ENCODE measurements around the gene FOXN1. TPM values are rescaled to one million over a fixed set of nuclear protein-coding genes. Genes with fewer than 3 reads are reported as not detected.

Gene FOXN1, protein sequence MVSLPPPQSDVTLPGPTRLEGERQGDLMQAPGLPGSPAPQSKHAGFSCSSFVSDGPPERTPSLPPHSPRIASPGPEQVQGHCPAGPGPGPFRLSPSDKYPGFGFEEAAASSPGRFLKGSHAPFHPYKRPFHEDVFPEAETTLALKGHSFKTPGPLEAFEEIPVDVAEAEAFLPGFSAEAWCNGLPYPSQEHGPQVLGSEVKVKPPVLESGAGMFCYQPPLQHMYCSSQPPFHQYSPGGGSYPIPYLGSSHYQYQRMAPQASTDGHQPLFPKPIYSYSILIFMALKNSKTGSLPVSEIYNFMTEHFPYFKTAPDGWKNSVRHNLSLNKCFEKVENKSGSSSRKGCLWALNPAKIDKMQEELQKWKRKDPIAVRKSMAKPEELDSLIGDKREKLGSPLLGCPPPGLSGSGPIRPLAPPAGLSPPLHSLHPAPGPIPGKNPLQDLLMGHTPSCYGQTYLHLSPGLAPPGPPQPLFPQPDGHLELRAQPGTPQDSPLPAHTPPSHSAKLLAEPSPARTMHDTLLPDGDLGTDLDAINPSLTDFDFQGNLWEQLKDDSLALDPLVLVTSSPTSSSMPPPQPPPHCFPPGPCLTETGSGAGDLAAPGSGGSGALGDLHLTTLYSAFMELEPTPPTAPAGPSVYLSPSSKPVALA
- total RNA-seq: 0.04 and 0.08 TPM in 2 replicates

DNA sequence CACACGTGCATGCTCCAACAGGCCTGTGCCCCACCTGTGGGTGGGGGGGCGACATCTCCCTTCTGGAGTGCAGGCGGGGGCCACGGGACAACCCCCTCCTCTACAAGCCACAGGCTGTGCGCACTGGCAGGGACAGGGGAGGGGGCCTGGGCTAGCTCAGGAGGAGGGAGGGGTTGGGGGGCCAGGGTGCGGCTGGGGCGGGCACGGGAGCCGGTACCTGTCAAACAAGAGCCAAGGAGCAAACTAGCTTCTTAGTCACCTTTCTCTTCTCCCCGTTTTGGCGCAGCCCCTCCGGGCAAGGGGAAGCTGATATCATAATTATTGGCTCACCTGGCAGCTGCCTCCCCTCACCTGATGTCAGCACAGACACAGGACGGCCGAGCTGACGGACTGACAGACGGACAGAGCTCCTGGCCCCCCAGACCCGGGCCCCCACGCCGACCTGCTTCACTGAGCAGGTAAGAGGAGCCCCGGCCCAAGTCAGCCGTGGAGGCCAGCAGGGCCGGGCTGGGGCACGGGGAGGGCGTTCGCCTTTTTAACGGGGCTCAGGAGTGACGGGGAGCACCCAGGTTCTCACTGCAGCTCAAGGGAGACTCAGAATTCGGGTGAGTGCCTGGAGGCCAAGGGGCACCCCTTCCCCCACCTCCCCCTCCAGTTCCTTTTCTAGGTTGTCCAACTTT lies at the start of gene FOXN1:
Gene FOXN1, plus strand, starts transcription at position 363 of the 680 bp plus-strand sequence. CDS start 17,622 bp downstream, outside the sequence.

DNA sequence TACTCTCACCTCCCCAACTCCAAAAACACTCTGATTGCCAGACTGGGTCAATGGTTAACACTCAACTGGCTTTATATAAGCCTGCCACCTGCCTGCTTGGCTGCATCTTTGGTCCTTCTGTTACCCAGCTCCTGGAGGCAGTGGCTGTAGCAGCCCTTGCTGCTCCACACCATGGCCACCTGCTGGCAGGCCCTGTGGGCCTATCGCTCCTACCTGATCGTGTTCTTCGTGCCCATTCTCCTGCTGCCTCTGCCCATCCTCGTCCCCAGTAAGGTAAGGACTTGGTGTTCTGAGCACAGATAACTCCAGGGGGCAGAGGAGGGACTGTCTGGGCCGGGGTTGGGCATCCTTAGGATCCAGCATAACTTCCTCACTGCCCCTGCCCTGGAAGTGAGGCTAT lies 32.6 kb upstream of the FOXN1 start, which contains the start of gene SLC13A2:
Gene SLC13A2, plus strand, starts transcription at position 103 of the 400 bp plus-strand sequence. Its CDS starts 69 bp downstream, at position 172.

DNA sequence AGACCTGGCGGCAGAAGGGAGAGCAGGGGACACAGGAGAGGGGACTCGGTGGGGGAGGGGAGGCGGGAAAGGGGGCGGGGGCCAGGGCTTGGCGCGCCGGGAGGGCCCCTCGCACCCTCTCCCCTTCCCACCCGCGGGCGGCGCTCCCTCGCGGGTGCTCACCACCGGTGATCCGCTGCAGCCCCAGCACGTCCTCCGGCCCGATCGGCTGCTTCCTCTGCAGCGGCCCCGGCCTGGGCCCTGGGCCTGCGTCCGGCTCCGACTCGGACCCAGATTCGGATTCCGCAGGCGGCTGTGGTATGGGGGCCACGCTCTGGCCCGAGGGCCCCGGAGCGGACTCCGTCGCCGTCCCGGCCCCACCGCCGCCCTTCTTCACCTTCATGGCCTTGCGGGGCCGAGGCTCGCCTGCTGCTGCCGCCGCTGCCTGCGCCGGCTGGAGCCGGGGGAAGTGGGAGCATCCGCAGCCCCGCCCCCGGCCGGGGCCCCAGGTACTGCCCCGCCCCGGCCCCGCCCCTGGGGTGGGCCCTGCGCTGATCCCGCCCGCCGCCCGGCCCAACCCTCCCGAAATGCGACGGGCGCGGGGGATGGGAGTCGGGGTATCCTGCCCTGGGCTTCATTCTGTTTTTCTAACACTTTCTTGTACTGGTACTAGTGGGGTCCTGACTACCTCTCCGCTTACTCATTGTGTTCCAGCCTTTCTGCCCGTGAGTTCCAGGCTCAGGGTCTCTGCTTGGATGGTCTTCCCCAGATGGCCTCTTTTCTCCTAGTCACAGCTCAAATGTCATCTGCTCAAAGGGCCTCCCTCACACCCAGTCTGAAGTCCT lies 46.2 kb downstream of the FOXN1 start, which contains the start of gene UNC119:
Gene UNC119, minus strand, starts transcription at position 449 of the 824 bp plus-strand sequence. Its CDS starts 67 bp downstream, at position 382.

DNA sequence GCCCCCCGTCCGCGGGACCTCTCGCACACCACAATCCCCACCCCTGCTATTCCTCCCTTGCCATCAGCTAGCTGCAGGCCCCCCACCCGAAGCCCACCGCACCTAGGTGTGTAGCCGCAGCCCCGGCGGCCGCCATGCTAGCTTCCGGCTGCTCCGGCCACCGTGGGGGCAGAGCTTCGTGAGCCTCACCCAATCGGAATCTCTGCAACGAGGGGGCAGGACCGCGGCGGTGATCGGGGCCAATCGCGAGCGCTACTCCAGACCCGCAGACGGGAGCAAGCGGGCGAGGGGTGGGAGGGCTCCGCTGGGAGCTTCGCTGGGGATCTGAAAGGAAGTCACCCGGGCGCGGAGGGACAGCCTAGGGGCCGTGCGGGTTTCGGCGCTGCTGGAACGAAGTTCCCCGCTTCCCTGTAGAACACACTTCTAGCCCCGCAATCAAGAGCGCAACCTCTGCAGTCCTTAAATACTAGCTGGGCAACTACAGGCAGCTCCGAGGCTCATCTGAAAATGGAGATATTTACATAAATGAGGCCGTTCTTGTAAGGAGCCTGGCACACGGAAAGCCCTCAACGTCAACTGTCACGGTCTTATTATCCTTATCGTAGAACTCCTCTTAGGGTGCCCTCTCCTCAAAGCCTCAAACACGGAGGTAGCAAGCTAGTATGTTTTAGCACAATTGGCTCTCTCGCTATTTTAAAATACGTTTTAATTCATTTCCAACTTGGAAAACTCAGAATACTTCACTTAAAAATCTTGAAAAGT lies 65.4 kb downstream of the FOXN1 start, which contains the start of gene PIGS:
Gene PIGS, minus strand, starts transcription at position 164 of the 762 bp plus-strand sequence. Its CDS starts 28 bp downstream, at position 136.

GRCh38 chr17:28576758-28577465 lies 70.8 kb downstream of the FOXN1 start, which contains the start of gene ALDOC:
TSS of gene ALDOC (minus strand) at chr17:28576895. CDS start at chr17:28575532, 1,363 bp downstream.

Other genes starting within 250 kb of the FOXN1 start
- gene TMEM97, start 187.1 kb upstream of the FOXN1 start, total RNA-seq: 31.0 and 36.8 TPM in 2 replicates
- gene IFT20, start 170.9 kb upstream of the FOXN1 start, total RNA-seq: 21.7 and 32.3 TPM in 2 replicates
- 62.6 and 67.4 TPM in 2 replicates for gene TNFAIP1, start 170.6 kb upstream of the FOXN1 start, total RNA-seq
- 96.1 and 112 TPM in 2 replicates for gene POLDIP2, start 148.8 kb upstream of the FOXN1 start, total RNA-seq
- not detected in 2 replicates for gene SEBOX, start 141.1 kb upstream of the FOXN1 start, total RNA-seq
- gene VTN, start 136.0 kb upstream of the FOXN1 start, total RNA-seq: not detected in 2 replicates
- gene SARM1, start 134.7 kb upstream of the FOXN1 start, total RNA-seq: 0.86 and 1.3 TPM in 2 replicates
- gene SLC46A1, start 100.1 kb upstream of the FOXN1 start, total RNA-seq: 5.2 and 6.1 TPM in 2 replicates
- gene SLC13A2, start 32.7 kb upstream of the FOXN1 start, total RNA-seq: not detected in 2 replicates
- 28.3 and 35.6 TPM in 2 replicates for gene UNC119, start 46.3 kb downstream of the FOXN1 start, total RNA-seq
- 39.9 and 70.3 TPM in 2 replicates for gene PIGS, start 65.2 kb downstream of the FOXN1 start, total RNA-seq
- gene ALDOC, start 70.5 kb downstream of the FOXN1 start, total RNA-seq: 50.5 and 61.6 TPM in 2 replicates
- gene SPAG5, start 92.7 kb downstream of the FOXN1 start, total RNA-seq: 16.9 and 49.8 TPM in 2 replicates
- gene RSKR, start 107.8 kb downstream of the FOXN1 start, total RNA-seq: 0.38 and 3.0 TPM in 2 replicates
- gene BLTP2, start 138.8 kb downstream of the FOXN1 start, total RNA-seq: 93.2 and 116 TPM in 2 replicates
- 36.5 and 43.7 TPM in 2 replicates for gene SDF2, start 155.6 kb downstream of the FOXN1 start, total RNA-seq
- gene SUPT6H, start 155.9 kb downstream of the FOXN1 start, total RNA-seq: 16.2 and 19.1 TPM in 2 replicates
- 1.3 TPM in 1 of 2 replicates, not detected in the other for gene PROCA1, start 205.5 kb downstream of the FOXN1 start, total RNA-seq
- gene RAB34, start 211.5 kb downstream of the FOXN1 start, total RNA-seq: 224 and 238 TPM in 2 replicates
- 987 and 1,126 TPM in 2 replicates for gene RPL23A, start 213.6 kb downstream of the FOXN1 start, total RNA-seq
- 9.4 and 20.7 TPM in 2 replicates for gene TLCD1, start 219.9 kb downstream of the FOXN1 start, total RNA-seq
- gene NEK8, start 222.4 kb downstream of the FOXN1 start, total RNA-seq: 0.76 and 3.2 TPM in 2 replicates
- 60.8 and 82.5 TPM in 2 replicates for gene TRAF4, start 237.7 kb downstream of the FOXN1 start, total RNA-seq